Fibroblast of skin of right quadriceps (primary cell): ENCODE measurements around the gene SETD6.
"Not testable (repeated sequence)": the region's sequence is repeated elsewhere in the genome, so short reads cannot be mapped to it uniquely, and the experiment has no call there.

Source experiments
- DNase-seq: peaks from one replicate; pipeline ENCODE4 v3.0.0-alpha.2; 2013

Gene SETD6

DNA sequence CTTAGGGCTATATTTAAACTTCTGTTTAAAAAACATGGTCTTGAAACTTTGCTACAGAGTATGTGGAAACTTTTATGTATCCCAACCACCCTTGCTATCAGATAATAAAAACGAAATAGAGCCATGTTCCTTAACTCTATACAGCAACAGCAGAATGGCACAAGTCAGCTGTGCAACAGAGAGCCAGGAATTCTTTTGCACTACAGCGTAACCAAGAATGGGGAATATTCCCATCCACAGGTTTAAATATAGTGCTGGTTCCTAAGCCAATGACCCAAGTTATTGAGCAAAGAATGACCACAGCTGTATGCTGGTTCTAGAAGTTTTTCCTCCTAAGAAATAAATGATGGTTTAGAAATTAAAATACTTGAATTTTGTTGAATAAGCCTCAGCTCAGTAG, 33.1 kb downstream of the SETD6 start:
- DNase-seq, result no peak

DNA sequence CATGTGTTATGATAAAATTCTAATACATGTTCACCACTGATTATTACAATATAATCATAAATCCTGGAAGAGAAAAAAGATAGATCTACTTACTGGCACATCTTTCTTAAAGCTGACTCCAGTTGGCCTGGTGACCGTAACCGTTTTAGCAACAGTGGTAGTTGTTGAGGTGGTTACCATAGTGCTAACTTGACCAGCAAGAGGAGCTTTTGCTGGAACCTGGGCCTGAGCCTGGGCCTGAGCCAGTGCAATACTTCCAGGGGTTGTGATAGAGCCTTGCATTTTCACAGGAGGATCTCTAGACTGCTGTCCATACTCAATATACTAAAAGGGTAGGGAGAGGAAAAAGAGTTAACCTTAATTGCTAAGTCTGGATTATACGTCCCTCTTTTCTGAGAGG, 36.2 kb downstream of the SETD6 start:
- no peak for DNase-seq

DNA sequence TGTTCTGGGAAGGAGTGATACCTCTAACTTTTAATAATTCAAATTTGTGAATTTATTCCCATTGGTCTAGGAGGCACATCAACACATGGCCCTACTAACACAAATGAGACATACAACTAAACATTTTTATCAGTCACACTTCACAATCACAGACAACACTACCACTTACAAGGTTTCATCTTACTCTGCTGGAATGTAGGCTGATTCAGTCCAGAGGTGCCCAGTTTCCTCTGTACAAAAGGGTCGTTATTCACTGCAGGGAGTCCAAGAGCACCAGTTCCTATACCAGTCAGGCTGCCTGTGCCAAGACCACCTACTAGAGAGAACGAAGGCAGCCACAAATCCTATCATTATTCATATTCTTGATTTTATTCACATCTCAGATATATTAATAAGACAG, 41.4 kb downstream of the SETD6 start:
- no peak for DNase-seq

DNA sequence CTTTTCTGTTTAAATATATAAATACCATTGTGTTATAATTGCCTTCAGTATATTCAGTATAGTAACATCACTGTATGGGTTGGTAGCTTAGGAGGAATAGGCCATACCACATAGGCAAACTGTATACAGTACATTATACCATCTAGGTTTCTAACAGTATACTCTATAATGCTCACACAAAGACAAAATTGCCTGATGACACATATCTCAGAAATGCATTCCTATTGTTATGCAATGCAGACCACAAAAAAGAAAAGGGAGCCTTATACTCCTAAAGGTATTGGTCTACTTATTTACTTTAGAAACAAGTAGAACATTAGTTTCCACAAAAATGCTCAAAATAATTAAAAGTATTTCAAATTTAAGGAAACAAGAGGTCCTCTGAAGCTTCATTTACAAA, 47.9 kb downstream of the SETD6 start:
- DNase-seq, result peak; percentile 65

DNA sequence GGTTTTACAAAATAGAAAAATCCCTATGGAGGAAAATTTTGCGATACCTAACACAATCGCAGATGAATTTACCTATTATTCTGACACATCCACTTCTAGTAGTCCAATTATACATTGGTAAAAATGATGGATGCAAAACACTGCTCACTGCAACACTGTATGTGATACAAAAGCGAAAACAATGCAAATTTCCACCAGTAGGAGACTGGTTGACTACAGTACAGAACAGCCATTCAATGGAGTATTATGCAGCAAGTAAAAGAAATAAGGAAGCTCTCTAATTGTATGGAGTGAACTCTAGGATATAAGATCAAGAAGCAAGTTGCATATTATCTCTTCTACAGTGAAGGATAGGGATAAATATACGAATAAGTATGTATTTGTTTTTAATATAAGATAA, 48.5 kb downstream of the SETD6 start:
- DNase-seq, result no peak

DNA sequence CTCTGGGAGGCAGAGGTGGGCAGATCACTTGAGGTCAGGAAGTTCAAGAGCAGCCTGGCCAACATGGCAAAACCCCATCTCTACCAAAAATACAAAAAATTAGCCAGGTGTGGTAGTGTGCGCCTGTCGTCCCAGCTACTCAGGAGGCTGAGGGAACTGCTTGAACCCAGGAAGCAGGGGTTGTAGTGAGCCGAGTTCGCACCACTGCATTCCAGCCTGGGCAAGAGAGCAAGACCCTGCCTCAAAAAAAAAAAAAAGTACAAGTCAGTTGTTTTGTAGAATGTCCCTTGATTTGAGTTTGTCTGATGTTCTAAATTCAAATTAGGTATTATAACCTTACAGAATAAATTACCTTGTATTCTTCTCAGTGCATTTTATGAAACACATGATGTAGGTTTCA, 50.4 kb downstream of the SETD6 start:
- not testable (repeated sequence) for DNase-seq
